HEK293 (cell line): ENCODE data around the gene FBXL7.

Experiments used
- CTCF ChIA-PET: fragments of 350-600 bp; formaldehyde crosslinking; extraction: SDS; loops from one replicate; lab custom pipeline; 2021; ENCODE audit warnings: antibody characterized with exemption; lab: Yijun Ruan, JAX
- POLR2A ChIA-PET: fragments of 300-600 bp; formaldehyde crosslinking; extraction: SDS; loops from one replicate; lab custom pipeline; 2020; ENCODE audit warnings: antibody characterized with exemption, inconsistent platforms; lab: Yijun Ruan, JAX
- H3K27ac ChIP-seq: fragments of 200-500 bp; sonication (Bioruptor generic); 2 replicates; pipeline ENCODE4 v1.5.1; 2014; ENCODE audit warnings: low read depth, low read length, control low read depth, inconsistent platforms; ENCODE audit errors: extremely low read depth
- H3K36me3 ChIP-seq, 2 experiments: fragments of 200-500 bp in 1 of 2; sonication (Bioruptor generic) in 1 of 2; 1 replicate in 1 of 2; 2 replicates in 1 of 2; pipeline ENCODE4 v1.5.1; 2014 to 2017; ENCODE audit warnings: inconsistent platforms in 2 of 2, low read length in 2 of 2; ENCODE audit not compliant: control insufficient read depth in 2 of 2, insufficient read depth in 1 of 2
- H3K4me1 ChIP-seq: fragments of 200-500 bp; sonication (Bioruptor generic); 2 replicates; pipeline ENCODE4 v1.5.1; 2014; ENCODE audit warnings: mild to moderate bottlenecking, low read length, inconsistent platforms; ENCODE audit not compliant: control insufficient read depth, insufficient read depth
- H3K4me3 ChIP-seq: 2 replicates; pipeline ENCODE4 v1.5.1; 2011; ENCODE audit warnings: low read depth, mild to moderate bottlenecking, control low read depth, low read length, moderate library complexity
- H3K9me3 ChIP-seq: fragments of 200-500 bp; sonication (Bioruptor generic); 2 replicates; pipeline ENCODE4 v1.5.1; 2014; ENCODE audit warnings: low read depth, low read length, inconsistent platforms; ENCODE audit not compliant: control insufficient read depth, insufficient read depth
- BCL11A ChIP-seq: fragments of 450-650 bp; formaldehyde crosslinking; IDR thresholded peaks from 2 replicates; pipeline ENCODE4 v1.5.1; 2016; ENCODE audit warnings: low read depth, missing biosample characterization, missing genetic modification characterization
- HOXC10 ChIP-seq: sonication (generic); formaldehyde crosslinking; IDR thresholded peaks from 2 replicates; pipeline ENCODE4 v1.8.1; 2023; ENCODE audit warnings: mild to moderate bottlenecking, missing genetic modification reagents
- TCF7L2 ChIP-seq: IDR thresholded peaks from 2 replicates; pipeline ENCODE4 v1.6.1; 2011; ENCODE audit warnings: low read depth, mild to moderate bottlenecking, inconsistent platforms, low read length, moderate library complexity, borderline replicate concordance
- TRIM28 ChIP-seq: IDR thresholded peaks from 2 replicates; pipeline ENCODE4 v1.6.1; 2011; ENCODE audit warnings: low read length, control low read depth, borderline replicate concordance
- YY1 ChIP-seq: fragments of 450-650 bp; formaldehyde crosslinking; IDR thresholded peaks from 2 replicates; pipeline ENCODE4 v1.5.1; 2018; ENCODE audit warnings: missing biosample characterization, missing genetic modification characterization
- YY2 ChIP-seq: fragments of 450-650 bp; formaldehyde crosslinking; IDR thresholded peaks from 2 replicates; pipeline ENCODE4 v1.5.1; 2016; ENCODE audit warnings: missing biosample characterization, missing genetic modification characterization
- ZBTB17 ChIP-seq: fragments of 450-650 bp; formaldehyde crosslinking; IDR thresholded peaks from 2 replicates; pipeline ENCODE4 v1.5.1; 2016; ENCODE audit warnings: missing biosample characterization, missing genetic modification characterization
- ZFP3 ChIP-seq: fragments of 450-650 bp; formaldehyde crosslinking; IDR thresholded peaks from 2 replicates; pipeline ENCODE4 v1.5.1; 2016; ENCODE audit warnings: low read depth, missing biosample characterization, missing genetic modification characterization
- ZIC2 ChIP-seq: fragments of 450-650 bp; formaldehyde crosslinking; IDR thresholded peaks from 2 replicates; pipeline ENCODE4 v1.5.1; 2016; ENCODE audit warnings: missing biosample characterization, missing genetic modification characterization
- ZNF146 ChIP-seq: fragments of 450-650 bp; formaldehyde crosslinking; IDR thresholded peaks from 2 replicates; pipeline ENCODE4 v1.5.1; 2016; ENCODE audit warnings: missing biosample characterization, missing genetic modification characterization
- ZNF23 ChIP-seq: fragments of 450-650 bp; formaldehyde crosslinking; IDR thresholded peaks from 2 replicates; pipeline ENCODE4 v1.5.1; 2016; ENCODE audit warnings: missing biosample characterization, missing genetic modification characterization, borderline replicate concordance
- ZNF292 ChIP-seq: fragments of 450-650 bp; formaldehyde crosslinking; IDR thresholded peaks from 2 replicates; pipeline ENCODE4 v1.5.1; 2016; ENCODE audit warnings: low read depth, missing biosample characterization, missing genetic modification characterization, borderline replicate concordance
- ZNF324 ChIP-seq: fragments of 450-650 bp; formaldehyde crosslinking; IDR thresholded peaks from 2 replicates; pipeline ENCODE4 v1.5.1; 2016; ENCODE audit warnings: missing biosample characterization, missing genetic modification characterization
- ZNF350 ChIP-seq: fragments of 450-650 bp; formaldehyde crosslinking; IDR thresholded peaks from 2 replicates; pipeline ENCODE4 v1.5.0; 2017; ENCODE audit warnings: missing biosample characterization, mild to moderate bottlenecking, missing genetic modification characterization
- ZNF514 ChIP-seq: fragments of 450-650 bp; formaldehyde crosslinking; IDR thresholded peaks from 2 replicates; pipeline ENCODE4 v1.5.1; 2016; ENCODE audit warnings: missing biosample characterization, missing genetic modification characterization
- ZNF529 ChIP-seq: fragments of 450-650 bp; formaldehyde crosslinking; IDR thresholded peaks from 2 replicates; pipeline ENCODE4 v1.5.1; 2017; ENCODE audit warnings: missing genetic modification characterization, missing biosample characterization; ENCODE audit not compliant: insufficient replicate concordance
- ZNF571 ChIP-seq: fragments of 450-650 bp; formaldehyde crosslinking; IDR thresholded peaks from 2 replicates; pipeline ENCODE4 v1.5.0; 2017; ENCODE audit warnings: missing biosample characterization, missing genetic modification characterization
- ZNF596 ChIP-seq: fragments of 450-650 bp; IDR thresholded peaks from 2 replicates; pipeline ENCODE4 v1.5.0; 2018; ENCODE audit warnings: missing biosample characterization, mild to moderate bottlenecking, missing genetic modification characterization, moderate library complexity
- ZNF624 ChIP-seq: fragments of 450-650 bp; formaldehyde crosslinking; IDR thresholded peaks from 2 replicates; pipeline ENCODE4 v1.5.1; 2017; ENCODE audit warnings: missing biosample characterization, missing genetic modification characterization
- ZNF791 ChIP-seq: fragments of 450-650 bp; formaldehyde crosslinking; IDR thresholded peaks from 2 replicates; pipeline ENCODE4 v1.5.1; 2016; ENCODE audit warnings: missing biosample characterization, missing genetic modification characterization
- TF ChIP-seq, protein P1 (sequence below): fragments of 450-650 bp; IDR thresholded peaks from 2 replicates; pipeline ENCODE4 v1.5.1; 2018; ENCODE audit warnings: missing biosample characterization, missing genetic modification characterization
- TF ChIP-seq, protein P2 (sequence below): fragments of 450-650 bp; formaldehyde crosslinking; IDR thresholded peaks from 2 replicates; pipeline ENCODE4 v1.5.1; 2016; ENCODE audit warnings: missing biosample characterization, missing genetic modification characterization
- TF ChIP-seq, protein P3 (sequence below): fragments of 450-650 bp; formaldehyde crosslinking; IDR thresholded peaks from 2 replicates; pipeline ENCODE4 v1.5.1; 2017; ENCODE audit warnings: missing biosample characterization, missing genetic modification characterization
- TF ChIP-seq, protein P4 (sequence below): fragments of 450-650 bp; formaldehyde crosslinking; IDR thresholded peaks from 2 replicates; pipeline ENCODE4 v1.5.1; 2017; ENCODE audit warnings: missing biosample characterization, missing genetic modification characterization
- TF ChIP-seq, protein P5 (sequence below): sonication (generic); formaldehyde crosslinking; IDR thresholded peaks from 2 replicates; pipeline ENCODE4 v1.8.1; 2022; ENCODE audit warnings: mild to moderate bottlenecking, moderate library complexity, missing genetic modification reagents
- TF ChIP-seq, protein P6 (sequence below): fragments of 450-650 bp; formaldehyde crosslinking; IDR thresholded peaks from 2 replicates; pipeline ENCODE4 v1.5.1; 2016; ENCODE audit warnings: missing biosample characterization, missing genetic modification characterization
- TF ChIP-seq, protein P7 (sequence below): fragments of 450-650 bp; formaldehyde crosslinking; IDR thresholded peaks from 2 replicates; pipeline ENCODE4 v1.5.1; 2016; ENCODE audit warnings: missing biosample characterization, missing genetic modification characterization

FBXL7 gene

DNA sequence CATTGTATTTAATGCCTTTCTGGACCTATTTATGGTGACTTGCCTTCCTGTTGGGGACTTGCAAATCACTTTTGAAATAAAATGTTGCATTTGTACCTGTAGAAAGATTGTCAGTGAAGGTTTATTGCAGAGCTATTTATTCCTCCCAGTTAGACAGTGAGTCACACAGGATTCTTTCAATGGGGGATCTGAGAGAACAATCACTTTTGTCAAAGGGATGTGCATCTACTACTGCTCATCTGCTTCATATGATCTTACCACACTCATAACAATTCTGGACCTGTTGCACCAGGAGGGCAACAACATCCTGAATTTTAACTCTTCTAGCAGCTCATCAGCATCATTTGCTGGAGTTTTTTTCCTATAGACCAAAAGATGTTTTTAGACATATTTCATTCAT is 66.8 kb downstream of the FBXL7 start:
- CTCF ChIA-PET: interaction anchor here (1.6 kb wide), 1 partner anchor 32 kb away, joined by 3 read pairs; no protein-coding TSS in a partner anchor
- no peak for TF ChIP-seq ZNF791
- TF ChIP-seq YY1: no peak
- no peak for TF ChIP-seq ZNF146 (tag by site-specific recombination)
- TF ChIP-seq ZNF324 (tag by site-specific recombination): no peak
- no peak for TF ChIP-seq HOXC10 (CRISPR knock-in tag)
- no peak for TF ChIP-seq ZIC2
- TF ChIP-seq, protein P1, sequence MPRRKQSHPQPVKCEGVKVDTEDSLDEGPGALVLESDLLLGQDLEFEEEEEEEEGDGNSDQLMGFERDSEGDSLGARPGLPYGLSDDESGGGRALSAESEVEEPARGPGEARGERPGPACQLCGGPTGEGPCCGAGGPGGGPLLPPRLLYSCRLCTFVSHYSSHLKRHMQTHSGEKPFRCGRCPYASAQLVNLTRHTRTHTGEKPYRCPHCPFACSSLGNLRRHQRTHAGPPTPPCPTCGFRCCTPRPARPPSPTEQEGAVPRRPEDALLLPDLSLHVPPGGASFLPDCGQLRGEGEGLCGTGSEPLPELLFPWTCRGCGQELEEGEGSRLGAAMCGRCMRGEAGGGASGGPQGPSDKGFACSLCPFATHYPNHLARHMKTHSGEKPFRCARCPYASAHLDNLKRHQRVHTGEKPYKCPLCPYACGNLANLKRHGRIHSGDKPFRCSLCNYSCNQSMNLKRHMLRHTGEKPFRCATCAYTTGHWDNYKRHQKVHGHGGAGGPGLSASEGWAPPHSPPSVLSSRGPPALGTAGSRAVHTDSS (tag by site-specific recombination): no peak
- TF ChIP-seq, protein P2, sequence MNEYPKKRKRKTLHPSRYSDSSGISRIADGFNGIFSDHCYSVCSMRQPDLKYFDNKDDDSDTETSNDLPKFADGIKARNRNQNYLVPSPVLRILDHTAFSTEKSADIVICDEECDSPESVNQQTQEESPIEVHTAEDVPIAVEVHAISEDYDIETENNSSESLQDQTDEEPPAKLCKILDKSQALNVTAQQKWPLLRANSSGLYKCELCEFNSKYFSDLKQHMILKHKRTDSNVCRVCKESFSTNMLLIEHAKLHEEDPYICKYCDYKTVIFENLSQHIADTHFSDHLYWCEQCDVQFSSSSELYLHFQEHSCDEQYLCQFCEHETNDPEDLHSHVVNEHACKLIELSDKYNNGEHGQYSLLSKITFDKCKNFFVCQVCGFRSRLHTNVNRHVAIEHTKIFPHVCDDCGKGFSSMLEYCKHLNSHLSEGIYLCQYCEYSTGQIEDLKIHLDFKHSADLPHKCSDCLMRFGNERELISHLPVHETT (tag by site-specific recombination): no peak
- TF ChIP-seq BCL11A (tag by site-specific recombination): no peak
- TF ChIP-seq, protein P3, sequence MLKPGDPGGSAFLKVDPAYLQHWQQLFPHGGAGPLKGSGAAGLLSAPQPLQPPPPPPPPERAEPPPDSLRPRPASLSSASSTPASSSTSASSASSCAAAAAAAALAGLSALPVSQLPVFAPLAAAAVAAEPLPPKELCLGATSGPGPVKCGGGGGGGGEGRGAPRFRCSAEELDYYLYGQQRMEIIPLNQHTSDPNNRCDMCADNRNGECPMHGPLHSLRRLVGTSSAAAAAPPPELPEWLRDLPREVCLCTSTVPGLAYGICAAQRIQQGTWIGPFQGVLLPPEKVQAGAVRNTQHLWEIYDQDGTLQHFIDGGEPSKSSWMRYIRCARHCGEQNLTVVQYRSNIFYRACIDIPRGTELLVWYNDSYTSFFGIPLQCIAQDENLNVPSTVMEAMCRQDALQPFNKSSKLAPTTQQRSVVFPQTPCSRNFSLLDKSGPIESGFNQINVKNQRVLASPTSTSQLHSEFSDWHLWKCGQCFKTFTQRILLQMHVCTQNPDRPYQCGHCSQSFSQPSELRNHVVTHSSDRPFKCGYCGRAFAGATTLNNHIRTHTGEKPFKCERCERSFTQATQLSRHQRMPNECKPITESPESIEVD (tag by site-specific recombination): no peak
- TF ChIP-seq ZNF529 (tag by site-specific recombination): no peak
- no peak for TF ChIP-seq ZNF624 (tag by site-specific recombination)
- no peak for TF ChIP-seq ZBTB17 (tag by site-specific recombination)
- no peak overlapping the region for H3K27ac ChIP-seq
- no peak overlapping the region for H3K4me3 ChIP-seq
- H3K9me3 ChIP-seq: no peaks in the 10 kb centered on the region
- POLR2A ChIA-PET: no interaction called here
- H3K4me1 ChIP-seq: no peaks in the 10 kb centered on the region
- no peaks in the 10 kb centered on the region for H3K36me3 ChIP-seq

DNA sequence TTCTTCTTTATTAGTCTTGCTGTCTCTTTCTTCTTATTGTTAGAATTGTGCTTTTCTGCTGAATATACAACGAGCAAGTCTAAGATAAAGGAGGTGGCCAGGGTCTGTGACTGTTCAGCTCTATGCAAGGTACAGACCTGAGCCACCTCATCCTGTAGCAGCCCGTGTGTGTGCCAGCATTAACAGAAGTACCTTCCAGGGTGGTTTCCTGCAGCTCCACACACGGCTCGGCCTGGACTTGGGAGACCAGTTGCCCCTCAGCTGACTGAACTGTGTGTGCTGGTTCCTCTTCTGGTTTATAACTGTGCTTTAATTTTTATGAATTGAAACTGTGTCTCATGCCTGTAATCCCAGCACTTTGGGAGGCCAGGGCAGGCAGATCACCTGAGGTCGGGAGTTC is 70.5 kb downstream of the FBXL7 start:
- Histone ChIP-seq H3K36me3 (no peaks in the 10 kb centered on the region), H3K4me1 (no peaks in the 10 kb centered on the region), H3K27ac (no peak overlapping the region), H3K9me3 (no peaks in the 10 kb centered on the region), H3K4me3 (no peak overlapping the region)
- ChIA-PET CTCF (no interaction called here), POLR2A (no interaction called here)
- TF ChIP-seq ZFP3 (tag by site-specific recombination) (no peak), ZNF350 (tag by site-specific recombination) (no peak), ZNF292 (no peak), ZNF514 (tag by site-specific recombination) (no peak), YY2 (tag by site-specific recombination) (no peak), ZNF146 (tag by site-specific recombination) (no peak), TCF7L2 (no peak), ZNF23 (tag by site-specific recombination) (no peak), ZNF596 (no peak), TRIM28 (no peak), ZNF571 (no peak)
- TF ChIP-seq, protein P4, sequence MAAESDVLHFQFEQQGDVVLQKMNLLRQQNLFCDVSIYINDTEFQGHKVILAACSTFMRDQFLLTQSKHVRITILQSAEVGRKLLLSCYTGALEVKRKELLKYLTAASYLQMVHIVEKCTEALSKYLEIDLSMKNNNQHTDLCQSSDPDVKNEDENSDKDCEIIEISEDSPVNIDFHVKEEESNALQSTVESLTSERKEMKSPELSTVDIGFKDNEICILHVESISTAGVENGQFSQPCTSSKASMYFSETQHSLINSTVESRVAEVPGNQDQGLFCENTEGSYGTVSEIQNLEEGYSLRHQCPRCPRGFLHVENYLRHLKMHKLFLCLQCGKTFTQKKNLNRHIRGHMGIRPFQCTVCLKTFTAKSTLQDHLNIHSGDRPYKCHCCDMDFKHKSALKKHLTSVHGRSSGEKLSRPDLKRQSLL (tag by site-specific recombination): no peak
- TF ChIP-seq, protein P5, sequence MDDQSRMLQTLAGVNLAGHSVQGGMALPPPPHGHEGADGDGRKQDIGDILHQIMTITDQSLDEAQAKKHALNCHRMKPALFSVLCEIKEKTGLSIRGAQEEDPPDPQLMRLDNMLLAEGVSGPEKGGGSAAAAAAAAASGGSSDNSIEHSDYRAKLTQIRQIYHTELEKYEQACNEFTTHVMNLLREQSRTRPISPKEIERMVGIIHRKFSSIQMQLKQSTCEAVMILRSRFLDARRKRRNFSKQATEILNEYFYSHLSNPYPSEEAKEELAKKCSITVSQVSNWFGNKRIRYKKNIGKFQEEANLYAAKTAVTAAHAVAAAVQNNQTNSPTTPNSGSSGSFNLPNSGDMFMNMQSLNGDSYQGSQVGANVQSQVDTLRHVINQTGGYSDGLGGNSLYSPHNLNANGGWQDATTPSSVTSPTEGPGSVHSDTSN (CRISPR knock-in tag): no peak
- TF ChIP-seq, protein P6, sequence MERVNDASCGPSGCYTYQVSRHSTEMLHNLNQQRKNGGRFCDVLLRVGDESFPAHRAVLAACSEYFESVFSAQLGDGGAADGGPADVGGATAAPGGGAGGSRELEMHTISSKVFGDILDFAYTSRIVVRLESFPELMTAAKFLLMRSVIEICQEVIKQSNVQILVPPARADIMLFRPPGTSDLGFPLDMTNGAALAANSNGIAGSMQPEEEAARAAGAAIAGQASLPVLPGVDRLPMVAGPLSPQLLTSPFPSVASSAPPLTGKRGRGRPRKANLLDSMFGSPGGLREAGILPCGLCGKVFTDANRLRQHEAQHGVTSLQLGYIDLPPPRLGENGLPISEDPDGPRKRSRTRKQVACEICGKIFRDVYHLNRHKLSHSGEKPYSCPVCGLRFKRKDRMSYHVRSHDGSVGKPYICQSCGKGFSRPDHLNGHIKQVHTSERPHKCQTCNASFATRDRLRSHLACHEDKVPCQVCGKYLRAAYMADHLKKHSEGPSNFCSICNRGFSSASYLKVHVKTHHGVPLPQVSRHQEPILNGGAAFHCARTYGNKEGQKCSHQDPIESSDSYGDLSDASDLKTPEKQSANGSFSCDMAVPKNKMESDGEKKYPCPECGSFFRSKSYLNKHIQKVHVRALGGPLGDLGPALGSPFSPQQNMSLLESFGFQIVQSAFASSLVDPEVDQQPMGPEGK (tag by site-specific recombination): no peak
- TF ChIP-seq, protein P7, sequence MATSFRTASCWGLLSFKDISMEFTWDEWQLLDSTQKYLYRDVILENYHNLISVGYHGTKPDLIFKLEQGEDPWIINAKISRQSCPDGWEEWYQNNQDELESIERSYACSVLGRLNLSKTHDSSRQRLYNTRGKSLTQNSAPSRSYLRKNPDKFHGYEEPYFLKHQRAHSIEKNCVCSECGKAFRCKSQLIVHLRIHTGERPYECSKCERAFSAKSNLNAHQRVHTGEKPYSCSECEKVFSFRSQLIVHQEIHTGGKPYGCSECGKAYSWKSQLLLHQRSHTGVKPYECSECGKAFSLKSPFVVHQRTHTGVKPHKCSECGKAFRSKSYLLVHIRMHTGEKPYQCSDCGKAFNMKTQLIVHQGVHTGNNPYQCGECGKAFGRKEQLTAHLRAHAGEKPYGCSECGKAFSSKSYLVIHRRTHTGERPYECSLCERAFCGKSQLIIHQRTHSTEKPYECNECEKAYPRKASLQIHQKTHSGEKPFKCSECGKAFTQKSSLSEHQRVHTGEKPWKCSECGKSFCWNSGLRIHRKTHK (tag by site-specific recombination): no peak
